ENCODE data around the gene BEST3.

The BEST3 gene

DNA sequence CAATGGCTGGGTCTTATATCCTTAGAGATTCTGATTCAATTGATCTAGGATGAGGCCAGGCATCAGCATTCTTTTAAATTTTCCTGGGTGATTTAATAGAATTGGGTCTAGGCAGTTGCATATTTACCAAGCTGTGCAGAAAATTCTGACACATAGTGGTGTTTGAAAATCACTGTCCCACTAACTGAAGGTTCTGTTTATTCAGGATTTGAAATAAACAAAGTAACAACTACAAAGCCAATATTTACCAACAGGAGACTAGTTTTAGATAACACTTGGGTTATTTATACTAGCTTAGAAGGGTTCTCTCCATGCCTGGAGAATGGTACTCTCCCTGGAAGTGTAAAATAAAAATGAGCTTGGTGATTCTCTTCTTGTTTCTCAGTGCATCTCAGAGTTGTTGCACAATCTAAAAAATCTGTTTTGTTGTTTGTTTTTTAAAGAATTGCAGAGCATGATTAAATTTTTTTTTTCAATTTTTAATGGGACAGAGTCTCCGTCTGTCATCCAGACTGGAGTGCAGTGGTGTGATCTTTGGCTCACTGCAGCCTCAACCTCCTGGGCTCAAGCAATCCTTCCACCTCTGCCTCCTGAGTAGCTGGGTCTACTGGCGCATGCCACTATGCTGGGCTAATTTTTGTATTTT, 16.9 kb downstream of the BEST3 start:
- Histone ChIP-seq H3K27me3 (replicated peaks; ENCODE audit: insufficient read depth, low read length) (no peaks in the 10 kb centered on the region), H3K36me3 (replicated peaks; ENCODE audit: insufficient read depth, low read length) (no peaks in the 10 kb centered on the region), H3K4me2 (ENCODE audit: low read depth, low read length) (no peak overlapping the region), H3K4me1 (ENCODE audit: low read length) (peaks cover 9% of the 10 kb centered on the region), H3K9ac (ENCODE audit: low read length) (no peak overlapping the region), H3K9me2 (replicated peaks; ENCODE audit: insufficient read depth, low read length) (no peaks in the 10 kb centered on the region), H2AFZ (ENCODE audit: low read length) (no peak overlapping the region), H3K79me2 (ENCODE audit: low read length) (no peaks in the 10 kb centered on the region), H3K9me3 (replicated peaks; ENCODE audit: insufficient read depth, low read length) (no peaks in the 10 kb centered on the region), H3K27ac (ENCODE audit: low read length) (no peak overlapping the region), H4K20me1 (ENCODE audit: insufficient read depth, low read length) (no peaks in the 10 kb centered on the region; the same call in 1 of the 2 replicates), H3F3A (ENCODE audit: insufficient read depth, low read length) (peaks cover 7% of the 10 kb centered on the region), H3K4me3 (ENCODE audit: low read length) (no peak overlapping the region)
- DNase-seq, result no peak
- TF ChIP-seq EZH2 (optimal IDR thresholded peaks at IDR 0.05; ENCODE audit: low read depth, low read length) (no peak), EZH2phosphoT487 (IDR thresholded peaks at IDR 0.05; ENCODE audit: low read length) (no peak)
- TF ChIP-seq, protein P1, sequence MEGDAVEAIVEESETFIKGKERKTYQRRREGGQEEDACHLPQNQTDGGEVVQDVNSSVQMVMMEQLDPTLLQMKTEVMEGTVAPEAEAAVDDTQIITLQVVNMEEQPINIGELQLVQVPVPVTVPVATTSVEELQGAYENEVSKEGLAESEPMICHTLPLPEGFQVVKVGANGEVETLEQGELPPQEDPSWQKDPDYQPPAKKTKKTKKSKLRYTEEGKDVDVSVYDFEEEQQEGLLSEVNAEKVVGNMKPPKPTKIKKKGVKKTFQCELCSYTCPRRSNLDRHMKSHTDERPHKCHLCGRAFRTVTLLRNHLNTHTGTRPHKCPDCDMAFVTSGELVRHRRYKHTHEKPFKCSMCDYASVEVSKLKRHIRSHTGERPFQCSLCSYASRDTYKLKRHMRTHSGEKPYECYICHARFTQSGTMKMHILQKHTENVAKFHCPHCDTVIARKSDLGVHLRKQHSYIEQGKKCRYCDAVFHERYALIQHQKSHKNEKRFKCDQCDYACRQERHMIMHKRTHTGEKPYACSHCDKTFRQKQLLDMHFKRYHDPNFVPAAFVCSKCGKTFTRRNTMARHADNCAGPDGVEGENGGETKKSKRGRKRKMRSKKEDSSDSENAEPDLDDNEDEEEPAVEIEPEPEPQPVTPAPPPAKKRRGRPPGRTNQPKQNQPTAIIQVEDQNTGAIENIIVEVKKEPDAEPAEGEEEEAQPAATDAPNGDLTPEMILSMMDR (IDR thresholded peaks at IDR 0.05; ENCODE audit: low read length), result no peak

DNA sequence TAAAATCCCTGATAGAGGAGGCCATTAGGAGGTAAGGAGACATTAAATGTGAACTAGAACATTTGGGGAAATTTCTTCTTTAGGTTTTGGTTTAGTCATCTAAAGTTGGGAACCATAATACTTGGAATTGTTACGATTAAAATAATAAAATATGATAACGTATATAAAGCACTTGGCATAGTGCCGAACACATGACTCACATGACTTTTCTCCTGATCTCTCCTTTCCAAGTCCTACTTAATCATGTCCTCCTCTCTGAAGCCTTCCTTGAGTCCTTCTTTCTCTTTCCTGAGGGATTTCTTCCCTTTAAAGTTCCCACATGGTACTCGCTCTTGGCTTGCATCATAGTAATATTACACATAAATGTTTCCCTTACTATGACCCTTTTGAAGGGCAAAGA, 20.0 kb downstream of the BEST3 start:
- Histone ChIP-seq H3K36me3 (replicated peaks; ENCODE audit: insufficient read depth, low read length) (no peaks in the 10 kb centered on the region), H3K4me2 (ENCODE audit: low read depth, low read length) (no peak overlapping the region), H3K79me2 (ENCODE audit: low read length) (no peaks in the 10 kb centered on the region), H2AFZ (ENCODE audit: low read length) (no peak overlapping the region), H3K9me2 (replicated peaks; ENCODE audit: insufficient read depth, low read length) (no peaks in the 10 kb centered on the region), H3F3A (ENCODE audit: insufficient read depth, low read length) (no peaks in the 10 kb centered on the region), H4K20me1 (ENCODE audit: insufficient read depth, low read length) (no peaks in the 10 kb centered on the region), H3K9me3 (replicated peaks; ENCODE audit: insufficient read depth, low read length) (no peaks in the 10 kb centered on the region), H3K4me3 (ENCODE audit: low read length) (no peak overlapping the region), H3K27ac (ENCODE audit: low read length) (no peak overlapping the region), H3K4me1 (ENCODE audit: low read length) (no peaks in the 10 kb centered on the region), H3K9ac (ENCODE audit: low read length) (no peak overlapping the region), H3K27me3 (replicated peaks; ENCODE audit: insufficient read depth, low read length) (no peaks in the 10 kb centered on the region)
- TF ChIP-seq EZH2 (optimal IDR thresholded peaks at IDR 0.05; ENCODE audit: low read depth, low read length) (no peak), EZH2phosphoT487 (IDR thresholded peaks at IDR 0.05; ENCODE audit: low read length) (no peak)
- TF ChIP-seq, protein P1 (IDR thresholded peaks at IDR 0.05; ENCODE audit: low read length), result no peak
- DNase-seq, result no peak

DNA sequence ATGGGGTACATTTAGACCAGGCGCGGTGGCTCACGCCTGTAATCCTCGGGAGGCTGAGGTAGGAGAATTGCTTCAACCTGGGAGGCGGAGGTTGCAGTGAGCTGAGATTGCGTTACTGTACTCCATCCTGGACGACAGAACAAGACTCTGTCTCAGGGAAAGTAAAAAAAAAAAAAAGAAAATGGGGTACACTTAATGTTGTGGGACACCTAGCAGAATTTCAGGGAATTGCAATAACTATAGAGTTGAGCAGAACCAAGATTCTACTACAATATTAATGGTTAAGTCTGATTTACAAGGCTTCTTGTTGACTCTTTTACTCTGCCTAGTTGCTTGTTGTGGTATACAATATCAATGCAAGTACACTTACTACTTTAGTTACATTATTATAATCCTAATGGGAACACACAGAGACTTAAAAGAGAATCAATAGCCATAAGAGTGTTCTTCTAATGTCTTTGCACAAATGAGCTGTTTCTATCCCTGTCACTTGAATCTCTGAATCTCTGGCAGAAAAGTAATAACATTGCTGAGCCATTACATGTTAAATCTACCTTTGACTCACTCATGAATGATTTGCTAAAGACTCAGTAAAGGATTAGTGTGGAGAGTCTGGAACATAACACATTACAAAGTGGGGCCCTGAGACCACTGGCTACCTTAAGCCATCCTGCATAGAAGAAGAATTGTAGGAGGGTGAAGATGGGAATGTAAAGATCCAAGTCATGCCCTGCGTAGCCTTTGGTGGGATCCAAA, 22.7 kb downstream of the BEST3 start:
- no peaks in the 10 kb centered on the region for H3K27me3 ChIP-seq (replicated peaks; ENCODE audit: insufficient read depth, low read length)
- no peaks in the 10 kb centered on the region for H3F3A ChIP-seq (ENCODE audit: insufficient read depth, low read length)
- no peak overlapping the region for H3K27ac ChIP-seq (ENCODE audit: low read length)
- H3K79me2 ChIP-seq (ENCODE audit: low read length), result no peaks in the 10 kb centered on the region
- H3K4me3 ChIP-seq (ENCODE audit: low read length), result no peak overlapping the region
- TF ChIP-seq EZH2phosphoT487 (IDR thresholded peaks at IDR 0.05; ENCODE audit: low read length), result no peak
- TF ChIP-seq, protein P1 (IDR thresholded peaks at IDR 0.05; ENCODE audit: low read length), result no peak; the same call in 1 of the 2 replicates
- TF ChIP-seq EZH2 (optimal IDR thresholded peaks at IDR 0.05; ENCODE audit: low read depth, low read length), result no peak
- H4K20me1 ChIP-seq (ENCODE audit: insufficient read depth, low read length), result no peaks in the 10 kb centered on the region
- H3K9ac ChIP-seq (ENCODE audit: low read length), result no peak overlapping the region
- H3K4me1 ChIP-seq (ENCODE audit: low read length), result no peaks in the 10 kb centered on the region
- H3K9me3 ChIP-seq (replicated peaks; ENCODE audit: insufficient read depth, low read length), result no peaks in the 10 kb centered on the region
- no peak overlapping the region for H2AFZ ChIP-seq (ENCODE audit: low read length)
- peak; percentile 16 for DNase-seq
- no peaks in the 10 kb centered on the region; the same call in 1 of the 2 replicates for H3K36me3 ChIP-seq (replicated peaks; ENCODE audit: insufficient read depth, low read length)
- no peaks in the 10 kb centered on the region for H3K9me2 ChIP-seq (replicated peaks; ENCODE audit: insufficient read depth, low read length)
- no peak overlapping the region for H3K4me2 ChIP-seq (ENCODE audit: low read depth, low read length)

All from MM.1S (cell line).